Stimulated activated naive CD8-positive, alpha-beta T cell treated with anti-CD3 and anti-CD28 coated beads, Interleukin-15, amount 100 ng/mL, for 72 hours (primary cell): Measurements from ENCODE around the gene FOSL1.

Experiments used
- ATAC-seq: fragments of 150-1000 bp; cut with Tn5 transposase; 2 replicates; pipeline ENCODE4 v1.10.0; 2021; ENCODE audit warnings: mild to moderate bottlenecking, moderate library complexity
- DNase-seq, 2 donors: peaks; one replicate each; pipeline ENCODE4 v3.0.0; 2021 to 2022
- H3K27ac Mint-ChIP-seq, 2 donors: one replicate each; pipeline ENCODE4 v1.8.0; 2022; ENCODE audit warnings: mild to moderate bottlenecking in 2 of 2, mixed read lengths in 2 of 2, moderate library complexity in 2 of 2
- H3K27me3 Mint-ChIP-seq: one replicate; pipeline ENCODE4 v1.8.0; 2022; ENCODE audit warnings: mixed read lengths
- H3K4me1 Mint-ChIP-seq: one replicate; pipeline ENCODE4 v1.8.0; 2022; ENCODE audit warnings: mild to moderate bottlenecking, mixed read lengths
- H3K4me3 Mint-ChIP-seq, 2 donors: one replicate each; pipeline ENCODE4 v1.8.0; 2022; ENCODE audit warnings: mild to moderate bottlenecking in 2 of 2, mixed read lengths in 2 of 2, moderate library complexity in 1 of 2
- H3K9me3 Mint-ChIP-seq, 2 donors: one replicate each; pipeline ENCODE4 v1.8.0; 2022; ENCODE audit warnings: mixed read lengths in 2 of 2

FOSL1 gene

GRCh38 chr11:65867284-65868071, 32.7 kb downstream of the FOSL1 start:
- ATAC-seq (no peak), DNase-seq (no peak)
- no peak overlapping the region for H3K27ac Mint-ChIP-seq
- no peak overlapping the region for H3K4me3 Mint-ChIP-seq
- H3K27me3 Mint-ChIP-seq: no peaks in the 10 kb centered on the region
- H3K9me3 Mint-ChIP-seq: no peaks in the 10 kb centered on the region
- peaks cover 62% of the 10 kb centered on the region for H3K4me1 Mint-ChIP-seq

DNA sequence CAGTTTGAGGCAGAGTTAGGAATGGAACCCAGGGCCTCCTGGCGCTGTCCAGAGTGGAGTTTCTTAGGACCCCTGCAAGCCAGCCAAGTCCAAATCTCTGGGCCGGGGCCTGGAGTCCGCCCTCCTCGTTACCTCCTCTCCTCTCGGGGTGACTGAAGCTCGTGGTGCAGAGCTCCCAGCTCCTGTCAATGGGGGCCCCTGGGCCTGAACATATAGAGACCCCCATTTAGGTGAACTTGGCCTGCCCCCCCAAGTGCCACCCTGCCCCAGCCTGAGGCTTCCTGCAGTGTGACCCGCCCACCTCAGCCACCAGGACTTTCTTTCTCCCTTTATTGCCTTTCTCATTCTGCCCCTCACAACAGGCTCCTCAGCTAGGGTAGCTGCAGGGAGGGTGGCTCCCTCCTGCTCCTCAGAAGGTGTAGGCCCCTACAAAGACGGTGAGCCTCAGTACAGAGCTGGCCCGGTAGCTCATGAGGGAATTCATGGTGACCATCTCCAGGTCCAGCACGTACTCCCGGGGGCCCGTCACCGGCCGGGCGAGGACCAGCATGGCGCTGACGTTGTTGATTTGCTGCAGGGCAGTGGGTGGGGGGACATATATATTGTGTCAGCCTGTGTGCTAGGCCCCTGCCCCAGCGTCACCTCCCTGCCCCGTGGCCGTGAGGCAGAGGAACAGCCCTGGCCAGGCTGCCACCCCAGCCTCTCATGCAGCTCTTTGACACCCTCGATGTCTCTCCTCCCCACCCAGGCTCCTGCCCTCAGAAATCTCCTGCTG, 33.5 kb downstream of the FOSL1 start:
- no peaks in the 10 kb centered on the region for H3K27me3 Mint-ChIP-seq

DNA sequence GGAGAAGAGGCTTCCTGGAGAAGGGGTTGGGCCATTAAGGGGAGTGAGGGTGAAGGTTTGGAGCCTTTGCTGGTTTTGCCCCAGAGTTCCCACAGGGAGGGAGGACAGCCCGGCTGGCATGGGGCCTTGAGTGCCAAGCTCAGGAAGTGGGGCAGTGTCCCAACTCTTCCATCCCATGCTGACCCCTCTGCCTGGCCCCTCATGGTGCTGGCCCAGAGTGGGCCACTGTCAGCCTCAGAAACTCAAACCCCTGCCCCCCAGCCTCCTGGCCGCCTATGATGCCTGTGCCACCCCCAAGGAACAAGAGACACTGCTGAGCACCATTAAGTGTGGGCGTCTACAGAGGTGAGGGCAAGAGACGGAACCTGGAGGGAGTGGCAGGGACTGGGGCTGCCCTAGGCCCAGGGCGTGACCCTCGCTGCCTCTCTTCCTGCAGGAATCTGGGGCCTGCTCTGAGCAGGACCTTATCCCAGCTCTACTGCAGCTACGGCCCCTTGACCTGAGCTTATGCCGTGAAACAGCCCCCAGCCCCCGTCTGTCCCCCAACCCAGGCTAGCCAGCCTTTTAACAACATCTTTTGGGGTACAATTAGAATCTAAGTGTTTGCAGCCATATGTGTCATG, 34.5 kb downstream of the FOSL1 start:
- Mint-ChIP-seq H3K27me3 (no peaks in the 10 kb centered on the region), H3K4me3 (no peak overlapping the region), H3K27ac (no peak overlapping the region), H3K4me1 (peaks cover 62% of the 10 kb centered on the region), H3K9me3 (no peaks in the 10 kb centered on the region)
- no peak for DNase-seq
- ATAC-seq: no peak

More for the DNA sequence above, 33.5 kb downstream of the FOSL1 start:
- ATAC-seq (no peak), DNase-seq (no peak)
- Mint-ChIP-seq H3K27ac (peak overlapping the region in 1 of 2 donors; percentile 59), H3K9me3 (no peaks in the 10 kb centered on the region), H3K4me3 (no peak overlapping the region), H3K4me1 (peaks cover 64% of the 10 kb centered on the region)

DNA sequence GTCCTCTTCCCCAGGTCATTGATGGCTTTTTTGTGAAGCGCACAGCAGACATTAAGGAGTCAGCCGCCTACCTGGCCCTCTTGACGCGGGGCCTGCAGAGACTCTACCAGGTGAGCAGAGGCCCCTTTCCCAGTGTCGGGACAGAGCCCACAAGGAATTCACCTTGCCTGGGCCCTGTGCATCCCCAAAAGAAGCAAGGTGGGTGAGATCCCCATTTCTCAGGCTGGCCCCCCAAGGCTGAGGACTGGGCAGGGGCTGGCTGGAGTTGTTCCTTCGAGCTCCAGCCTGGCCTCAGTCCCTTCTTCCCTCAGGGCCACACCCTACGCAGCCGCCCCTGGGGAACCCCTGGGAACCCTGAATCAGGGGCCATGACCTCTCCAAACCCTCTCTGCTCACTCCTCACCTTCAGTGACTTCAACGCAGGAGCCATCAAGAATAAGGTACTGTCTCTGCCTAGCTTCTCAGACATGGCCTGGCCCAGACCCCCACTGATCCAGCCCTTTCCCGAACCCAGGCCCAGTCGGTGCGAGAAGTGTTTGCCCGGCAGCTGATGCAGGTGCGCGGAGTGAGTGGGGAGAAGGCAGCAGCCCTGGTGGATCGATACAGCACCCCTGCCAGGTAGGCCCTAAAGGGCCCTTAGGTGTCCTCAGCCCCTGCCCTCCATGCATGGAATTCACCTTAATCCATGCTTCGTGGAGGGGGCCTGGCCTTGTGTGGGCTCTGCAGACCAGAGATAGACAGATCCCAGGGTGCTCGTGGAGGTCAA, 35.3 kb downstream of the FOSL1 start:
- H3K4me1 Mint-ChIP-seq: peaks cover 54% of the 10 kb centered on the region
- ATAC-seq (no peak), DNase-seq (no peak)
- H3K9me3 Mint-ChIP-seq: no peaks in the 10 kb centered on the region
- no peak overlapping the region for H3K4me3 Mint-ChIP-seq
- H3K27me3 Mint-ChIP-seq: no peaks in the 10 kb centered on the region
- H3K27ac Mint-ChIP-seq: peak overlapping the region; percentile 37 to 50

DNA sequence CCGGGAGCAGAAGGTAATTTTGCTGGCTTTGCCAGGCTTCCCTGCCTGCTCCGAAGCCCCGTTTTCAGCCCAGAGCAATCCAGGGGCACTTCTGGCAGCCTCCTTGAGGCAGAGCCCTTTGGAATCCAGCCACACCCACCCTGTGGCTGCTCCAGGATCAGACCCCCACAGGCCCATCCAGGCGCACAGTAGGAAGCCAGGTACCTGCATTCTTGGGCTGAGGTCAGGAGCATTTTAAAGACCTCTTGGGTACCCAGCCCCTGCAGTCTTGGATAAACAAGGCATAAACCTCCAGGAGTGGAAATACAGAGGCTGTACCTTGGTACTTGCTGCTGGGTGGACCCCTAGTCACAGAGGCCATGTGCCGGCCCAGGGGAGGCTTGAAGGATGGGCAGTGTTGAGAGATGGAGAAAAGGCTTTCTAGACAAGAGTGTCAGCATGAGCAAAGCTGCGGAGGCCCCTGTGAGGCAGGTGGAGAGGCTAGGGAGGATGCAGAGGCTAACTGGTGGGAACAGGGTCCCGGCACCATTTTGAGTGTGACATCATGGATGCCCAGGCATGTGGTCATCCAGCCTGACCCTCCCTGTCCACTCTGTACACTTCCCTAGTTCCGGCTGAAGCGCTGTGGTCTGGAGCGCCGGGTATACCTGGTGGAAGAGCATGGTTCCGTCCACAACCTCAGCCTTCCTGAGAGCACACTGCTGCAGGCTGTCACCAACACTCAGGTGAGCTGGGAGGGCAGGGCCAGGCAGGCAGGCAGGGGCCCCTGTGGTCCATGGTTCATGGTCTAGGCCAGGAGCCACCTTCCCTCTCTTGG, 36.1 kb downstream of the FOSL1 start:
- H3K9me3 Mint-ChIP-seq: no peaks in the 10 kb centered on the region
- H3K27me3 Mint-ChIP-seq: no peaks in the 10 kb centered on the region
- no peak overlapping the region for H3K4me3 Mint-ChIP-seq
- ATAC-seq (no peak), DNase-seq (no peak)
- H3K27ac Mint-ChIP-seq: peak overlapping the region in 1 of 2 donors; percentile 82
- H3K4me1 Mint-ChIP-seq: peaks cover 49% of the 10 kb centered on the region

- Mint-ChIP-seq H3K27ac (peak overlapping the region; percentile 10 to 44), H3K27me3 (no peaks in the 10 kb centered on the region), H3K4me3 (peak overlapping the region in 1 of 2 donors; percentile 18), H3K4me1 (peaks cover 58% of the 10 kb centered on the region), H3K9me3 (no peaks in the 10 kb centered on the region)
- DNase-seq (peak in 1 of 2 donors; percentile 9), ATAC-seq (no peak)
Observed at GRCh38 chr11:65862941-65863888, 37.0 kb downstream of the FOSL1 start.

DNA sequence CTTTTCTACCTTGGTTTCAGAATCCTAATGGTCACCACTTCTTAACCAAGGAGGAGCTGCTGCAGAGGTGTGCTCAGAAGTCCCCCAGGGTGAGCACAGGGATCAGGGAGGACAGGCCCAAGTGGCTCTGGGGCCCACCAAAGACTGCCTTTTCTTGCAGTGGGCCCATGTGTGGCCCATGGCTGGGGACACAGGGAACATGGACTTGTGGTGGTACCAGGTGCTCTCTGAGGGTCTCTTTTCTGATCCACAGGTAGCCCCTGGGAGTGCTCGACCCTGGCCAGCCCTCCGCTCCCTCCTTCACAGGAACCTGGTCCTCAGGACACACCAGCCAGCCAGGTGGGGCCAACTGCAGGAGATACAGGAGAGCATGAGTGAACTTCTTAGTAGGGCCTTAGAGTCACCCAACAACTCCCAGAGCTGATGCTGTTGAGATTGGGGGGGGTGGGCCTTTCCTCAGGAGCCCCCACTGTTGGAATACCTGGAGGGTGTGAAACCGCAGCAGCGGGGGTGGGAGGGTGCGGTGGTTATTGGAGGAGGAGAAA, 37.9 kb downstream of the FOSL1 start:
- H3K4me3 Mint-ChIP-seq: peak overlapping the region; percentile 19 to 41
- no peaks in the 10 kb centered on the region for H3K9me3 Mint-ChIP-seq
- peaks cover 54% of the 10 kb centered on the region for H3K4me1 Mint-ChIP-seq
- ATAC-seq: no peak
- no peaks in the 10 kb centered on the region for H3K27me3 Mint-ChIP-seq
- peak overlapping the region in 1 of 2 donors; percentile 10 for H3K27ac Mint-ChIP-seq
- no peak for DNase-seq

- Mint-ChIP-seq H3K4me3 (peak overlapping the region; percentile 92 to 94), H3K27me3 (no peaks in the 10 kb centered on the region), H3K27ac (no peak overlapping the region), H3K4me1 (peaks cover 51% of the 10 kb centered on the region), H3K9me3 (no peaks in the 10 kb centered on the region)
- no peak for ATAC-seq
- peak in 1 of 2 donors; percentile 15 for DNase-seq
Observed at GRCh38 chr11:65861533-65862183, 38.5 kb downstream of the FOSL1 start.

DNA sequence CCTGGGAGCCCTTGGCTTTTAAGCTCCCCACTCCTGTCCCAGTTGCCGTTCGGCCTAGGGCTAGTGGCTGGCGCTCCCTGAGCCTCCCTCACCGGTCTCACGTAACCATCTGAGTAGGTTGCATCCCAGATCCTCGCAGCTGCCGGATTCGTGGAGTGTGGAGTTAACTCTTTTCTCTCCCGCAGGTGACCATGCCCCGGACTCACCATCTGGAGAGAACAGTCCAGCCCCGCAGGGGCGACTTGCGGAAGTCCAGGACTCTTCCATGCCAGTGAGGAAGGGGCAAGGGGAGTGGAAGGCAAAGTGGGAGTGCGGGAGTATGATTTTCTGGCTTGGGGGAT, 39.1 kb downstream of the FOSL1 start:
- H3K27ac Mint-ChIP-seq: peak overlapping the region; percentile 13 to 96
- H3K4me3 Mint-ChIP-seq: peak overlapping the region; percentile 92 to 94
- ATAC-seq (no peak), DNase-seq (no peak)
- no peaks in the 10 kb centered on the region for H3K27me3 Mint-ChIP-seq
- H3K4me1 Mint-ChIP-seq: peaks cover 54% of the 10 kb centered on the region
- no peaks in the 10 kb centered on the region for H3K9me3 Mint-ChIP-seq

DNA sequence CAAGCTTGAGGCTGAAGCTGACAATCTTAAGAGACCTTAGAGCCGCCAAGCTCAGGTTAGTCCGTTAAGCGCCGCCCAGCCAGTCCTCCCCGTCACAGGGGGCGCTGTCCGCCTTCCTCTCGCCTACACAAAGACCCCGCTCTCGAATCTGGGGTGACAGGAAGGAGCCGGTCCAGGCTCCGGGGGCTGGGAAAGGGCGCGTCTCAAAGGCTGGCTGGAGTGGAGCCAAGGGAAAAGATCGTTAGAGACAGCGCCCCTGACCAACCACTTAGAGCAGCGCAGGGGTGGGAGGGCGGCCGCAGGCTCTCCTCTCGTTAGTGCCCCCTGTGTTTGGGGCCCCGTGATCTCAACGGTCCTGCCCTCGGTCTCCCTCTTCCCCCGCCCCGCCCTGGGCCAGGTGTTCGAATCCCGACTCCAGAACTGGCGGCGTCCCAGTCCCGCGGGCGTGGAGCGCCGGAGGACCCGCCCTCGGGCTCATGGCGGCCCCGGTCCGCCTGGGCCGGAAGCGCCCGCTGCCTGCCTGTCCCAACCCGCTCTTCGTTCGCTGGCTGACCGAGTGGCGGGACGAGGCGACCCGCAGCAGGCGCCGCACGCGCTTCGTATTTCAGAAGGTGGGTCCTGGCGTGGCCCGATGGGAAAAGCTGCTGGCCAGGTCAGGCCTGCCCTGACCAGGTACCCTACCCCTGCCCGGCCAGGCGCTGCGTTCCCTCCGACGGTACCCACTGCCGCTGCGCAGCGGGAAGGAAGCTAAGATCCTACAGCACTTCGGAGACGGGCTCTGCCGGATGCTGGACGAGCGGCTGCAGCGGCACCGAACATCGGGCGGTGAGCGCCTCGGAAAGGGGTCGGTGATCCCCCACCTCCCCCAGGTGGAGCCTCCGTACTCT, 39.7 kb downstream of the FOSL1 start, which contains the start of gene MUS81:
Gene MUS81 (plus strand): TSS at position 156 of the 887 bp plus-strand sequence. CDS start 321 bp downstream, at position 477.
- peak; percentile 97 to 98 for DNase-seq
- H3K4me1 Mint-ChIP-seq: peaks cover 60% of the 10 kb centered on the region
- no peaks in the 10 kb centered on the region for H3K9me3 Mint-ChIP-seq
- no peaks in the 10 kb centered on the region for H3K27me3 Mint-ChIP-seq
- ATAC-seq: peak; percentile 61
- peak within 1 kb of the TSS; percentile 92 to 94 for H3K4me3 Mint-ChIP-seq
- H3K27ac Mint-ChIP-seq: peak within 1 kb of the TSS; percentile 98 to 99

- Mint-ChIP-seq H3K4me3 (peak overlapping the region; percentile 92 to 94), H3K27me3 (no peaks in the 10 kb centered on the region), H3K9me3 (no peaks in the 10 kb centered on the region), H3K4me1 (peaks cover 67% of the 10 kb centered on the region), H3K27ac (peak overlapping the region; percentile 98 to 99)
- ATAC-seq: peak; percentile 2
- no peak for DNase-seq
Observed at GRCh38 chr11:65859812-65860277, 40.3 kb downstream of the FOSL1 start.
